MM.1S (cell line): Measurements from ENCODE around the gene SLFN12L.

Experiments
- CTCF ChIP-seq: fragments of 300-600 bp; sonication (generic); IDR thresholded peaks from 2 replicates; pipeline ENCODE4 v1.5.1; 2016; ENCODE audit warnings: antibody characterized with exemption, low read length, mixed read lengths
- EZH2 ChIP-seq: fragments of 300-600 bp; sonication (generic); optimal IDR thresholded peaks from 2 replicates; pipeline ENCODE3; 2017; ENCODE audit warnings: low read depth, mild to moderate bottlenecking, antibody characterized with exemption, low read length, mixed read lengths
- EZH2phosphoT487 ChIP-seq: fragments of 300-600 bp; sonication (generic); IDR thresholded peaks from 2 replicates; pipeline ENCODE4 v1.6.1; 2018; ENCODE audit warnings: antibody characterized with exemption, low read length

GRCh38 chr17:35536664-35537171 is 760 bp downstream of the SLFN12L start:
- no peak for TF ChIP-seq CTCF
- TF ChIP-seq EZH2: no peak
- TF ChIP-seq EZH2phosphoT487: no peak
